ENCODE results near the gene NTN4.
"Not testable (repeated sequence)": the region's sequence is repeated elsewhere in the genome, so short reads cannot be mapped to it uniquely, and the experiment has no call there.

The NTN4 gene

GRCh38 chr12:95621725-95622124, 168.8 kb downstream of the NTN4 start:
- no peak for DNase-seq

- no peak for DNase-seq
Observed at GRCh38 chr12:95620171-95620570, 170.4 kb downstream of the NTN4 start.

DNA sequence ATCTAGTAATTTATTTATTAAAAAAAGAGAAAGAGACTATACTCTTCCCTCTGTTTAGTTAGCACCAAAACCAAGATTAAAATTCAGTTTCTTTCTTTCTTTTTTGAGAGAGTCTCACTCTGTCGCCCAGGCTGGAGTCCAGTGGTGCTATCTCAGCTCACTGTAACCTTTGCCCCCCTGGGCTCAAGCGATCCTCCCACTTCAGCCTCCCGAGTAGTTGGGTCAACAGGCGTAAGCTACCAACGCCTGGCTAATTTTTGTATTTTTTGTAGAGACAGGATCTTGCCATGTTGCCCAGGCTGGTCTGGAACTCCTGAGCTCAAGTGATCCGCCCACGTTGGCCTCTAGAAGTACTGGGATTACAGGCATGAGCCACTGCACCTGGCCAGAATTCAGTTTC, 174.1 kb downstream of the NTN4 start:
- DNase-seq: not testable (repeated sequence)

DNA sequence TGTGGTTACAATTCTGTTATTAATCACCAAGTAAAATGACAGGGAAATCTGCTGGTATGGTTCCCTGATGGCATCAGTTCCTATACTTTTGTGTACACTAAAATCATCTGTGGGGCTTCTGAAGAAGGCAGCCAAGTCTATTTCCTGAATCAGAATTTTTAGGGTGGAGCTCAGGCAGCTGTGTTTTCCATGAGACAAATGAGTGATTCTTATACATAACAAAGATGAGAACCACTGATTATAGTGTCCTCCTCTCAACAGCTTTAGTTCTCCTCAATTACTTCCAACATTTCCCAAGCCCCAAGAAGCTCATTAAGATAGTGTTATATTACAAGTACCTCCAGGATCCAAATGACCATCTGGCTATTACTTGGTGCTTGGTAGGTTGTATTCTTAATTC, 174.8 kb downstream of the NTN4 start:
- no peak for DNase-seq

GRCh38 chr12:95614390-95614982, 176.1 kb downstream of the NTN4 start:
- DNase-seq: no peak

DNA sequence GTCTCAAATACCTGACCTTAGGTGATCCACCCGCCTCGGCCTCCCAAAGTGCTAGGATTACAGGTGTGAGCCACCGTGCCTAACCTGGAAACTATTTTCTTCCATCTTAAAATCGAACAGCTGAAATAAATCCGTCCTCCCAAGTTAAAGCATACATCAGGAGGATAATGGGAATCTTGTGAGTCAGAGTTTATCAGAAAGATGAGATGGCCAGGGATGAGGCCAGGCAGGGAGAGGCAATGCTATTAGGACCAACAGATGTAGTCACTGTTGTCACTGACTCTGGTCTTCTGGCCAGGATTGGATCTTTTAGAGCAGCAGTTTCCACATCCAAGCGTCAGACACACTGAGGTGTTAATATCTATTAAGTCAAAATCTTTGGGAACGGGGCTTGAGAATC, 177.5 kb downstream of the NTN4 start:
- no peak for DNase-seq

DNA sequence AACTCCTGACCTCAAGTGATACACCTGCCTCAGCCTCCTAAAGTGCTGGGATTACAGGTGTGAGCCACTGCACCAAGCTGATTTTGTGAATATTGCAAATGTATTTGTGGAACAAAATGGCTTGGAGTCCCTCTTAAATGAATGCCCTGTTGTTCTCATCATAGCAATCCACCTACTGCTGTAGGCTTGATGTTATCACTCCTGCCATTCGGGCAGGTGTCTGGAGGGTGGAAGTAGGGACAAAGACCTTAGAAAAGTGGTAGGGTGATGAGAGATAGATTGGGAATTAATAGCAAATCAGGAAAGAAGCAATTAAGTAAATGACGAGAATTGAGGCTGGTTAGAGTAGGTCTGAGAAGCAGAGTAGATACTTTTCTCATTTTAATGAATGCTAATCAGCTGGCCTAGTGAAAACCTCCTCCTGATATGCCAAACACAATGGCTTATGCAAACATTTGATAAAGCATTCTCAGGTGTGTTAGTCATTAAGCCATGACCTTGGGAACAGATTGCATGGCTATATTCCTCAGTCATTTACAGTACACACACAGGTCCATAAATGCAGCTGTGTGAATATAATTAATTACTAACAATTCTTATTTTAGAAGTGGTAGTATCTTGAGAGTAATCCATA, 178.8 kb downstream of the NTN4 start:
- DNase-seq: no peak

DNA sequence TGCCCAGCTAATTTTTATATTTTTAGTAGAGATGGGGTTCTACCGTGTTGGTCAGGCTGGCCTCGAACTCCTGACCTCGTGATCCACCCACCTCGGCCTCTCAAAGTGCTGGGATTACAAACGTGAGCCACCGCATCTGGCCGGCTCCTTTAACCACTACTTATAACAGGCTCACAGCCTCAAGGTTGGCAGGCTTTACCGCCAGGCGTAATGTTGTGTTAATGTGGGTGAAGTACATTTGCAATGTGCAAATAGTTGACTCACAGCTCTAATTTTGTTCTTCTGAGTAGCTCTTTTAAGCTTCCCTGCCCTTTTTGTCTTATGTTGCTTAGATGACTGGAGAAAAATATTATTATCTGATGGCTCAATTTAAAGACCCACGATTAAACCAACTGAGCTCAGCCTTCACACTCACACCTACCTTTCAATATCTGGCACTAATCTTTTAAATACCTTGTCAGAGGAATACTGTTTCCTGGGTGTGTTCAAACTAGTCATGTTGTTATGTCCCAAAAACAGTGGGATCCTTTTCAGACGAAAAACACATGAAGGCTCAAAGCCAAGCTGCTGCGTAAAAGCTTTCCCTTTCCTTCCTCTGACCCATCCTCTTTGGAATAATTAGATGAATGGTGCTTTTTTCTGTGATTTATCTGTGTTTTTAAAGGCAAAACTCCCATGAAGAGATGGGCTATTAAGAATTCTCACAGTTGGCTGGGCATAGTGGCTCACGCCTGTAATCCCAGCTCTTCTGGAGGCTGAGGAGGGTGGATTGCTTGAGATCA, 182.1 kb downstream of the NTN4 start:
- peak; percentile 47 for DNase-seq

Data from fibroblast of skin of right quadriceps (primary cell).